Measurements from ENCODE around the gene PRDX3.

PRDX3 gene

DNA sequence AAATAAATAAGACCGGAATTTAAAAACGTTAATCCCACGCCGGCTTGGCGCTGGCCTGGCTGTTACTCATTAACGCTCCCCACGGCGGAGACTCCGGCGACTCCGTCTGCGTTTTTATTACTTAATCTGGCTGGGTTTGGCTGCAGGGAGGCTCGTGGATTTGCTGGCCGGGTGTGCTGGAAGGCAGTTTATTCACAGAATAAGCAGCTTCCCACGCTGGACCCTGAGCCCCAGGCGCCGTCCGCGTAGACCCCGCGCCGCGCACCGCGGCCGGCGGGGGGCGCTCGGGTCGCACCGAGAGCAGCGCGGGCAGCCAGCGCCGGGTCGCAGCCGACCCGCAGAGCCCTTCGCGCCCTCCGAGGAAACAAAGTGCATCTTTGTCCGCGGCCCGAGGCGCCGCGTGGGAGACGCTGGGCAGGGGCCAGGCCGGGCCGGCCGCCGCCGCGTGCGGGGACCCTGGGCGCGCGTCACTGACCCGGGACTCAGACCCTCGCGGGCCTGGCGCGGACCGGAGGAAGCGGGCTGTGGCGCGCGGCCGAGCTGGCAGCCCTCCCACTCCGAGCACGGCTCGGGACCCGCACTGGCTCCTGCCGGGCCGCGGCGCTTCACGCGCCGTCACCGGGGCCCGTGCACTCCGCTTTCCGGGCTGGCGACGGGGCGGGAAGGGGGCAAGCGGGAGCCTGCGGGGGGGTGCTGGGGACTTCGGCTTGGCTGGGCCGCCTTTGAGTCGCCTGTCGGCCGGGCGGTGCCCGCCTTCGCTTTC is 28.2 kb upstream of the PRDX3 start:
- TF ChIP-seq, protein P1, sequence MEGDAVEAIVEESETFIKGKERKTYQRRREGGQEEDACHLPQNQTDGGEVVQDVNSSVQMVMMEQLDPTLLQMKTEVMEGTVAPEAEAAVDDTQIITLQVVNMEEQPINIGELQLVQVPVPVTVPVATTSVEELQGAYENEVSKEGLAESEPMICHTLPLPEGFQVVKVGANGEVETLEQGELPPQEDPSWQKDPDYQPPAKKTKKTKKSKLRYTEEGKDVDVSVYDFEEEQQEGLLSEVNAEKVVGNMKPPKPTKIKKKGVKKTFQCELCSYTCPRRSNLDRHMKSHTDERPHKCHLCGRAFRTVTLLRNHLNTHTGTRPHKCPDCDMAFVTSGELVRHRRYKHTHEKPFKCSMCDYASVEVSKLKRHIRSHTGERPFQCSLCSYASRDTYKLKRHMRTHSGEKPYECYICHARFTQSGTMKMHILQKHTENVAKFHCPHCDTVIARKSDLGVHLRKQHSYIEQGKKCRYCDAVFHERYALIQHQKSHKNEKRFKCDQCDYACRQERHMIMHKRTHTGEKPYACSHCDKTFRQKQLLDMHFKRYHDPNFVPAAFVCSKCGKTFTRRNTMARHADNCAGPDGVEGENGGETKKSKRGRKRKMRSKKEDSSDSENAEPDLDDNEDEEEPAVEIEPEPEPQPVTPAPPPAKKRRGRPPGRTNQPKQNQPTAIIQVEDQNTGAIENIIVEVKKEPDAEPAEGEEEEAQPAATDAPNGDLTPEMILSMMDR (conservative IDR thresholded peaks at IDR 0.05; ENCODE audit: low read depth, low read length), result no peak
- DNase-seq (ENCODE audit: low read depth), result peak; percentile 67
- peak overlapping the region; percentile 90 for H3K4me3 ChIP-seq (ENCODE audit: low read depth, low read length)

DNA sequence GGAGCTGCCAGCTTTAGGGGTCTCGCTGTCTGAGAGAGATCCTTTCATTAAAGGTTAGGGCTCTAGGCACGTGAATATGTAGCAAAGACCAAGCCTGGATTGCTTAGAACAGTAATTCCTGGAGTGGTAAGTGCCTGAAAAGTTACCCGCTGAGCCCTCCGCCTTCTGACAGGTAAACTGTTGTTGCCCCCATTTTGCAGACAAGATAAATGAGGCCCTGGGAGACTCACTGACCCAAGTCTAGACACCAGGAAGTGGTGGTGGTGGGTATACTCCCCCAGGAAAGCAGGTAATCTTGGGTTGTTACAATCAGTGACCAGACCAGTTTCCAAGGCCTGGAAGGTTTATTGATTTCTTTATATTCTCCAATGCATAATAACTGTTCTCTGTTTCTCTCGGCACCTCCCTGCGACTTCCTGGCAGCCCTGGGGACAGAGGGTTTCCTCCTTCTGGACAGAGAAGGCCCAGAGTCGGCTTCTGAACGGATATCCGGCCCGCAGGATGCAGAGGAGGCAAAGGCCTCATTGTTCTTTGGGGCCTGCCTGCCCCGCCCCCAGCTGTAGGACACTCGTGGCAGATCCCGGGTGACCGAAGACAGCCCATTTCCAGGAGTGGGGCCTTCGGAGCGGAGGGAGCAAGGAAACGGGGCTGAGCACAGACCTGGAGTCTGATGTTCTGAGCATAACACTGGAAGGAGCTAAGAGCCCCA is 27.4 kb upstream of the PRDX3 start:
- DNase-seq (ENCODE audit: low read depth), result no peak
- H3K4me3 ChIP-seq (ENCODE audit: low read depth, low read length), result peak overlapping the region; percentile 90
- TF ChIP-seq, protein P1 (conservative IDR thresholded peaks at IDR 0.05; ENCODE audit: low read depth, low read length), result no peak

DNA sequence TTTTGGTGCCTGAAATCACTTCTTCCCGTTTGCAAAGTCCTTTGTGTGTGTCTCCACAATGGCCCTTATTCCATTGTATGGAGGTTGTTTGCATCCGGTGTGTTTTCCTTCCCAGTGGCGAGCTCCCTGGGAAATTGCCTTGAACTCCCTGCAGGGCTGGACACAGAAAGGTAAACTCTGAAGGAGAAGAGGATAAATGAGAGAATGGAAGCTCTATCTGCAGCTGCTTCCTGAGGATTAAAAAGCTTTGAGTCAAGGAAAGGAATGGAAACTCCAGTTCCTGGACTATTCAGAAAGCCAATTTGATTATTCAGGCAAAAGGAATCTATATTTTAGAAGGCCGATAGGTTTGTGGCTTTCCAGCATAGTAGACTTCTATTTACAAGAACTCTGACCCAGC is 24.4 kb upstream of the PRDX3 start:
- TF ChIP-seq, protein P1 (conservative IDR thresholded peaks at IDR 0.05; ENCODE audit: low read depth, low read length), result no peak
- H3K4me3 ChIP-seq (ENCODE audit: low read depth, low read length), result no peak overlapping the region
- peak; percentile 57 for DNase-seq (ENCODE audit: low read depth)

DNA sequence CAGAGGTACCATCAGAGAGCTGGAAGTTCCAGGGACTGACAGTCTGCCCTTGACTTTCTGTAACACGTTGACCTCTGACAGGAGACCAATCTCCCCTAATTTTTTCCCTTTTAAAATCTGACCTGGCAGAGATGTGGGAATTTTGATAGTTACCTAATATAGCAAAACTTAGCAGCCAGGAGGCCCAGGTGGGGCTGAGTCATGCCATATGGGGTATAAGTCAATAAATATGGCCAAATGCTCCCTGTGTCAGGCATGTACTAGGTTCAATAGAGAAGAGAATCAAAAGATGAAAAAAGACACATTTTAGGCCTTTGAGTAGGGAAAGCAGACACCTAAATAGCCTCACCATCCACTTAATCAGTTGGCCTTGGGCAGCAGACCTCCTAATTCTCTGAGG is 22.6 kb upstream of the PRDX3 start:
- TF ChIP-seq, protein P1 (conservative IDR thresholded peaks at IDR 0.05; ENCODE audit: low read depth, low read length), result no peak
- DNase-seq (ENCODE audit: low read depth), result no peak
- H3K4me3 ChIP-seq (ENCODE audit: low read depth, low read length), result no peak overlapping the region

DNA sequence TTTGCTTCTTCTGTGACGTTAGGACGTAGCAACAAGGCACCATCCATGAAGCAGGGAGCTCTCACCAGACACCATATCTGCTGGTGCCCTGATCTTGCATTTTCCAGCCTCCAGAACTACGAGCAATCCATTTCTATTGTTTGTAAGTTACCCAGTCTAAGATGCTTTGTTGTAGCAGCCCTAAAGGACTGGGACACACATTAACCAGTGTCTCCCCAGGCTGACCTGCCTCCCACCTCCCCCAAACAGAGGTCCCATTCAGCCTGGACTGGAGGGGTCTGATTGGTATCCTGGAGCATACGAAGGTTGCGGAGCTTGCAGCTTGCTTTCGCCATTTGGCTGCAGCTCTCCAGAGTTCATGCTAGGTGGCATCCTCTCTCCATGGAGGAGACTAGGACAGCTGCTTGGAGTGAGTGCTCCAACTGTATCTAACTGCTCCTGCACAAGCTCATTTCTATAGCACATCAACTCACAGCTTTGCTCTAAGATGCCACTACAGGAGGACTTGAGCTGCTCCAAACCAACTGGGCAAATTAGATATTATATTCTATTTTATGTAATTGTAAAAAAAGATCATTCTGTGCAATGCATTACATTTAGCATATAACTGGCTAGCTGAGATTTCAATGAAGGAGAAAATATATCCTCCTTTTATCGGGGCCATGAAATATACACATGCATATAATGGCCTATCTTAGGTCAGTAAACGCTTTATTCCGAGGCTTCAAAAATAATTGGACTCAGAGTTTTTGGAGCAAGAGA is 20.8 kb upstream of the PRDX3 start:
- DNase-seq (ENCODE audit: low read depth), result peak; percentile 96
- H3K4me3 ChIP-seq (ENCODE audit: low read depth, low read length), result no peak overlapping the region
- TF ChIP-seq, protein P1 (conservative IDR thresholded peaks at IDR 0.05; ENCODE audit: low read depth, low read length), result peak; percentile 86

DNA sequence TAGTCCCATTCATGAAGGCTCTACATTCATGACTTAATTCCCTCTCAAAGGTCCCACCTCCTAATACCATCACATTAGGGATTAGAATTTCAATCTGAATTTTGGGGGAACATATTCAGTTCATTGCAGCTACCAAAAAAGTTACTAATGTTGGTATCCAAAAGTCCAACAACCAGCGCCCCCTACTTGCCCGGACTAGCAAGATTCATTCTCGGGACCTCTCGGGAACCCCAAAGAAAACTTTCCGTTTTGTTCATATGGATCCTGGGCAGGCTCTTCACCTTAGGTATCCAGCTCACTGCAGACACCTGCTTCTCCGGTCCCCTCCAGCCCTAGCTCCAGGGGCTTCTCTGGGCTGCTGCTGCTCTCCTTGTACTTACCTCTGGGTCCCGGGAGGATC is 19.8 kb upstream of the PRDX3 start:
- TF ChIP-seq, protein P1 (conservative IDR thresholded peaks at IDR 0.05; ENCODE audit: low read depth, low read length), result peak; percentile 71
- H3K4me3 ChIP-seq (ENCODE audit: low read depth, low read length), result no peak overlapping the region
- peak; percentile 47 for DNase-seq (ENCODE audit: low read depth)
